HG03060 (cell line): ENCODE measurements around the gene TENT4A.
"Not testable (repeated sequence)": the region's sequence is repeated elsewhere in the genome, so short reads cannot be mapped to it uniquely, and the experiment has no call there.

Source experiments
- ATAC-seq: cut with Tn5 transposase; IDR thresholded peaks from one replicate; pipeline ENCODE4 v1.9.1; 2021; ENCODE audit warnings: low read depth, moderate number of reproducible peaks; ENCODE audit not compliant: unreplicated experiment

TENT4A gene

DNA sequence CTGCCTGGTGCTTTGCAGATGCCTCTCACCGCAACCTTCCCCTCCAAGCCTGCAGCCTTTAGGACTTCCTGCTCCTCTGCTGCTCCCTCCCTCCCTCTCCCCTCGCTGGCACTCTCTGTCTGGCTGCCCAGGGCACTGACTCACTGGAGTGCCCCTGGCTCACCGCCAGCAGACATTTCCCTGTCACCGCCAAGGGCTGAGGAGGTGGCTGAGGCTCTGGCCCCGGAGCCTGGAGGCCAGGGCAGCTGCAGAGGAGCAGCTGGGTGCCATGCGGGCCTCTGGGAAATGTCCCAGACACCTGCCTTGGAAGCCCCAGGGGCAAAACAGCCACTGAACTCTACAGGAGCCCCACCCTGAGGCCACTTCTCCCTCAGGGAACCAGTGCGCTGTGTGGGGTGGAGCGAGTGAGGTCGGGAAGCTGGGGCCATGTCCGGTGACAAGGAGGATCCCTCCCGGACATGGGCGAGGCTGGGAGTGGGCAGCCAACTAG lies 53.4 kb downstream of the TENT4A start:
- ATAC-seq: no peak

DNA sequence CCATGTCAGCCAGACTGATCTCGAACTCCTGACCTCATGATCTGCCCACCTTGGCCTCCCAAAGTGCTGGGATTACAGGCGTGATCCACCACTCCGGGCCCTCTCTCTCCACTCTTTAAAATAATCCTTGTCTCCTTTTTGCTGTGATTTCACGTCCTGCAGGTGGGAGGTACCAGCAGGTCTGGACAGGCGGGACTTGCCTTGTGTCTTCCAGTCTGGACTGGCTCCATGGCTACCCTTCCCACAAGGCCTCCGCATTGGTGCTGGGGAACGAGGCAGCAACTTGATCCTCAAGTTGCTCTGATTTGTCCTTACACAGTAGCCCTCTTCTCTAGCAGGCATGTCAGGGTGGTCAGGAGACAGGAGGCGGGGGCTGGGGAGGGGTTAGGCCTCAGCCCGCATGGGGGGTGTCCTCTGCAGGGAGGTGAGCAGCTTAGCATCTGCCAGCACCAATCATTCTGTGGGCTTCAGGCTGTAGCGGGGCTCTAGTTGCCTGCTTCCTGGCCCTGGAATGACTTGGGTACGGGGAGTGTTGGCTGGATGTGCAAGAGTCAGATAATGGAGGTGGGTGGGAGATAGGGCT lies 54.3 kb downstream of the TENT4A start:
- no peak for ATAC-seq

DNA sequence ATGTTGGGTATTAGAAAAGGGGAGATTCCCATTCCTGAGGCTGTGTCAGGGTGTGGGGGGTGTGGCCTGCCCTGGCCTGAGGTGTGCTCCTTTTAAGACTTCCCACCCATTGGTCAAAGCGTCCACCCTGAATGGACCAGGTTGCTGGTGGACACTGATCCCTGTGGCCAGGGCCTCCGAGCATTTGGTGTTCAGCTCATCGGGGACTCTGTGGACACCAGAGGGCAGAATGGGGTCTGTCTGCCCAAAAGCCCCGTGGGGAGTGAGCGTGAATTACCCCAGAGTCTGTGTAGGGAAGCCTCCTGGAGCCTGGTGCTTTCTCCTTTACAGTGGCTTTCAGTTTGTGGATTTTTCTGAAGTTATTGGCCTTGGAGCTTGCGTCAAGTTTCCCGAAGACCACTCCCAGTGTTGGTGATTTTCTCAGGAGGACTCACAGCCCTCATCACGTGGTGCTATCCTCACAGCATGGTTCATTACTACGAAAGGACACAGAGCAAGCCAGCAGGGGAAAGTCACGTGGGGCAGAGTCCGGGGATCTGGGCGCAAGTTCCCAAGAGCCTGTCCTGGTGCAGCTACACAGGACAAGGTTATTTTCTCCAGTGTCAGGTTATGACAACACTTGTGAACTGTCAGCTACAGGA lies 55.5 kb downstream of the TENT4A start:
- no peak for ATAC-seq

DNA sequence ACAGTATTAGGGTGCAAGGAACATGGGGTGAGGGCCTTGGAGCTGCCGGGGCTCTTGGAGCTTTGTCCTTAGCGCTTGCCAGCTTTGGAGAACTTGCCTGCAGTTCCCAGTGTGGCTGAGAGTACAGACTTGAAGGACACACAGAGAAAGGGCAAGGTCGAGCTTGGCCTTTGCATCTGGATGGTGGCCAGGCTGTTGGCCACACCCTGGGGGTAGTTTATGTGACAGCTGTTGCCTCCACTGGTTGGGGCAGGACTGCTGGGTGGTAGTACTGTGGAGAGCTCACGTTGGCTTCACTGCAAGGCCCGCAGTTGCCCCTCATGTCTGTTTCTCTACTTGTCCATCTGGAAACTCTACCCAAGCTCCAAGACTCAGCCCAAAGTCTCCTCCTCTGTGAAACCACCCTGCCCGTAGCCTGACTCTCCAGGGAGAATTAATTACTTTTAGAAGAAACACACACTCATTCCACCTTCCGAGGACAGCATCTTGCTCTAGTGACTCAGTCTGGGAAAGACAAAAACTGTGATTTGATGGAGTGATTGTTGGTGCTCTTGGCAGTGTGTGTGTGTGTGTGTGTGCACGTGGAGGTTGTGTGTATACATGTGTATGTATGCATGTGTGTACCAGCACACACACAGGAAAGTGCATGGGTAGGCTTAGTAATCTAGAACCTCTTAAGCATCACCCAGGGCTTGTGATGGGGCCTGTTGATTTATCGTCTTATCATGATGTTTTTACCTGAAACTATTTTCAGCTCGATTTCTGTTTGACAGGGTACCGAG lies 57.8 kb downstream of the TENT4A start:
- no peak for ATAC-seq

DNA sequence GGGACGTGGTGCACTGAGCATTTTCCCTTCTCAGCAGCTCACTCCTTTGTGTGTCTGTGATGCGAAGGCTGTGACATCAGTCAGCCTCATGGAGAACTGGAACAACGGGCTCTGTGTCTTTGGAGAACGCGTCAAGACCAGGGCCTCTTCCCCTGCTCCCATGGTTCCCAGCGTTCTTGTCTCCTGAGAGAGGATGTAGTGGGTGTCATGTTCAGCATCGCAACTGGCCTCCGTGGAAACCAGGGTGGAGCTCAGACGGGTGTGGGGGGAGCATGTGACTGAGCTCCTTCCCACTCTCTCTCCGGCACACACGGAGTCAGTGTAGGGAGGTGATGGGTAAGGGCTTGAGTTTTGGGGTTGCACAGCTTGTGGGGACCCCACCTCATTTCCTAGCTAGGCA lies 59.7 kb downstream of the TENT4A start:
- no peak for ATAC-seq

DNA sequence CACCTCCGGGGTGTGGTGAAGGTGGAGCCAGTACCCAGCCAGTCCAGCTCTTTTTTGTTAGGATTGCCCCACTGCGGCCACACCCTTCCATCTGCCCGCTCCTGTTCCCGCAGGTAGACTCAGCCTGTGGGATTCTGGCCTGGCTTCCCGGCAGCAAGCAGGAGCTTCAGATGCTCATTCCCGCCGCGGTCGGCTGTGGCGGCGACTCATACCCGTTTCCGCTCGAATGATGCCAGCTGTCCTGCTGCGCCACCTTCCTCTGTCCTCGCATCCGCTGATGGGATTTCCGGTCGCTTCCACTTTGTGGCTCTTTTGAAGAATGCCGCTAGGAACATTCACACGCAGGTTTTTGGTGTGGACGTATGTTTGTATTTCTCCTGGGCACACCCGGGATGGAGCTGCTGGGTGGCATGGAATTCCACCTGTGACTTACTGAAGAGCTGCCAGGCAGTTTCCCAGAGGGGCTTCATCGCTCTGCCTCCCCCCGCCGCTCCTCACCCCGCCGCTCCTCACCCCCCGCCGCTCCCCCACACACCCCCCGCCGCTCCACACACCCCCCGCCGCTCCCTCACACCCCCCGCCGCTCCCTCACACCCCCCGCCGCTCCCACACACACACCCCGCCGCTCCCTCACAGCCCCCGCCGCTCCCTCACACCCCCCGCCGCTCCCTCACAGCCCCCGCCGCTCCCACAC lies 60.3 kb downstream of the TENT4A start:
- ATAC-seq: no peak

DNA sequence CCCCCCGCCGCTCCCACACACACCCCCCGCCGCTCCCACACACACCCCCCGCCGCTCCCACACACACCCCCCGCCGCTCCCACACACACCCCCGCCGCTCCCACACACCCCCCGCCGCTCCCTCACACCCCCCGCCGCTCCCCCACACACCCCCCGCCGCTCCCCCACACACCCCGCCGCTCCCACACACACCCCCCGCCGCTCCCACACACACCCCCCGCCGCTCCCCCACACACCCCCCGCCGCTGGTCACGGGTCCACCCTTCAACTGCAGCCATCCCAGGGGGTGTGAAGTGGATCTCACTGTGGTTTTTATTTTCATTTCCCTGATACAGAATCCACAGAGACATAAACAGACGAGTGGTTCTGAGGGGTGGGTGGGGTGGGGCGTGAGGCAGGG lies 61.0 kb downstream of the TENT4A start:
- not testable (repeated sequence) for ATAC-seq

DNA sequence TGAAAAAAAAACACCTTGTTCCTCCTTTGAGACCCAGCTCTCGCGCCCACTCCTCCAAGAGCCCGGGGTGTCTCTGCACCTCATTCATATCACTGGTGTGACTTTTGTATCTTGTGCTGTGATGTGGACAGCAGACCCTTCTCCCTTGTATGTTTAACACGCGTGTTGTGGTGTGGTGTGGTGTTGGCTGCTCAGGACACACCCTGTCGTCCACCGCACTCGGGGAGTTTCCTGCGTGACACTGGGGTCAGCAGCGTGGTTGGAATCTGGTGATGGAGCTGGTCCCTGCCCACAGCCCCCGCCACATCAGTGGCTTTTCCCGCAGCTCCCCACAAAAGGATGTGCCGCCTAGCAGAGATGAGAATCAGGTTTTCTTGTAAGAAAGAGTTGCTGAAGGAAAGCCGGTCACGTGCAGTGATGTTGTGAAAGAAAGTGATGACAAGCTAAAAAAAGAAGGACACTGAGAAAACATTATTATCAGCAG lies 61.5 kb downstream of the TENT4A start:
- no peak for ATAC-seq

DNA sequence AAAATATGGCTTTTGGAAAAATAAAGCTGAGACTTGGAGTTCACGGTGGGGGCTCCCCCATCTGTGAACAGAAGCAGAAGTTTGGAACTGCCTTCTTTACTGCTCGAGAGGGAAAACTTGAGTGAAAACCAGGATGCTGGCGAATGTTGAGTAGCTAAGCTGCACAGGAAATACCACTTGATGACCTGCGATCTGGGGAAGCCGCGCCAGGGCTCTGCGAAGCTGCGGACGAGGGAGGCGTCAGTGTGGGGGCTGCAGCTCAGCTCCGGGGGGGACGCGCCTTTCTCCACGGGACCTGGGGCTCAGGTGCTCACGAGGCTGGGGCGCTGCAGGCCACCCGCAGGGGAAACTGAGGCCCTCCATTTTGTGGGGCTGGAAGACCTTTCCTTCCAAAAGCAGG lies 62.3 kb downstream of the TENT4A start:
- ATAC-seq: no peak

DNA sequence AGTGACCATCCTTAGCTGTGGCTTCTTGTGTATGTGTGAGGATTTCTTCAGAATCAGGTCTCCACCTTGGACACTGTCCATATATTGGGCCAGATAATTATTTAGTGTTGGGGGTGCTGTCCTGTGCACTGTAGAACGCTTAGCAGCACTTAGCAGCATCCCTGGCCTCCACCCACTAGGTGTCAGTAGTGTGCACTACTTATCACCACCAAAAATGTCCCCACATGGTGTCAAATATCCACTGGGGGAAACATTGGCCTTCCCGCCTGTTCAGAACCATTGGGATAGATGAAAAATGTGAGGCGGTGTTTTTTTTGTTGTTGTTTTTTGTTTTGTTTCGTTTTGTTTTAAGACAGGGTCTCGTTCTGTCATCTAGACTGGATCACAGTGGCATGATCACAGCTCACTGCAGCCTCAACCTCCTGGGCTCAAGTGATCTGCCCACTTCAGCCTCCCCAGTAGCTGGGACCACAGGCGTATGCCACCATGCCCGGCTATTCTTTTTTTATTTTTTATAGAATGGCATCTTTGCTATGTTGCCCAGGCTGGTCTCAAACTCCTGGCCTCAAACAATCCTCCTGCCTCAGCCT lies 67.7 kb downstream of the TENT4A start:
- peak; percentile 58 for ATAC-seq

DNA sequence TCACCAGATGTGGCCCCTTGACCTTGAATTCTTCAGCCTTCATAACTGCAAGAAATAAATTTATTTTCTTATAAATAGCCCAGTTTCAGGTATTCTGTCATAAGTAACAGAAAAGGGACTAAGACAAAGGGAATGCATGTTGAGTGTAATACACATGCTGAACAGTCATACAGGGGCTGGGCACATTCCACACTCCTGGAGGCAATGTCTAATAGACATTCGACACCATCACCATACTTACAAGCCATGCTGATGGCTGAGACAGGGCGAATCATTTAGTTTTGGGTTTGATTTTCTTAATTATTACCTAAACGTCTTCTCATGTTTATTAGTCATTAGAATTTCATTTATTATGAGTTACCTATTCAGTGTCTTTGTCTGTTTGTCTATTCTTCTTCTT lies 68.5 kb downstream of the TENT4A start:
- no peak for ATAC-seq

DNA sequence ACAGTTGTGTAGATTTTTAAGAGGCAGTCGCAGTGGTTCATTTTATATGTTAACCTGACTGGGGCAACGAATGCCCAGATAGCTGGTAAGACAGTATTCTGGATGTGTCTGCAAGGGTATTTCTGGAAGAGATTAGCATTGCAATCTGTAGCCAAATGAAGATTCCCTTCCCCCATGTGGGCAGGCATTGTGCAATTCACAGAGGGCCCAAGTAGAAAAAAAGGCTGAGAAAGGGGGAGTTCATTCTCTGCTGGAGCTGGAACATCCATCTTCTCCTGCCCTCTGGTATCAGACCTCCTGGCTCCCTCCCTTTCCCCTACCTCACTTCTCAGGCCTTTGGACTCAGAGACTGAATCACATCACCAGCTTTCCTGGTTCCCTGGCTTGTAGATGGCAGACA lies 70.6 kb downstream of the TENT4A start:
- no peak for ATAC-seq

DNA sequence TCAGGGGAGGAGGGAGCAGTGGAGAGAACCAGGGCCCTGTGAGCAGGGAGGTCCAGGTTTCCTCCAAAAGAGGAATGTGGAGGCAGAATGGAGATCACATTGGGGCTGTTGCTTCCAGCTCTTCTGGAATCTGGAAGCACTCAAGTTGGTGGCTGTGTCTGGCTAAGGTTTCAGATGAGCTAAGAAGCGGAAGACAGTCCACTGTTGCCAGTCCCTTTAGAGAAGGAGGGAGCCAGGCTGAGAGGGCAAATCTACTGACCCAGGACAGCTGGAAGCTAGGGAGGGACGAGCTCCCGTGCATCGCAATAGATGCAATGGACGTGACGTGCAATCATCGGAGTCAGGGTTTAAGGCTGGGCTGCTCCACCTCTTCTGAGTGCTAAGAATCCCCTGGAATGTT lies 71.2 kb downstream of the TENT4A start:
- no peak for ATAC-seq

DNA sequence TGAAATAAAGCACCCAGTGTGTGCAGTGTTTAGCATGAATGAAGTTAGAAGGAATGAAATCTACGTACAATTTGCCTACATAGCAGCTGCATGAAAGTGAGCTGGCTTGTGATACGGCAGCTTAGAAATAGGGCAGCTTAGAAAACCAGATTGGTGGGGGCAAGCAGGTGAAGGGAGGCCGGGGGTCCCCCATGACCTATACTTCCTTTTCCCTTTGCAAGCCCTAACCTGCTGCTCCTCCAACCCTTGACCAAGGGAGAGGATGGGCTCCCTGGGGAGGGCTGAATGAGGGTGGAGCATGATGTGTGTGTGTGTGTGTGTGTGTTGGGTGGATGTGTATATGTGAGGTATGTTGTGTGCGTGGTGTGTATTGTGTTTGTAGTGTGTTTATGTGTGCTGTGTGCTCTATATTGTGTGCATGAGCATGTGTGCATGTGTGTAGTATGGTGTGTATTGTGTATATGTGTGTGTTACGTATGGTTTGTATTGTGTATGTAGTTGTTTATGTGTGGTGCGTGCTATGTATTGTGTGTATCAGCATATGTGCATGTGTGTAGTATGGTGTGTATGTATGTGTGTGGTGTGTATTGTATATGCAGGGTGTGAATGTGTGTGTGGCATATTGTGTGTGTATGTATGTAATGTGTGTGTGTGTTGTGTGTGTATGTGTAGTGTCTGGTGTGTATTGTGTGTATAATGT lies 72.1 kb downstream of the TENT4A start:
- ATAC-seq: no peak

DNA sequence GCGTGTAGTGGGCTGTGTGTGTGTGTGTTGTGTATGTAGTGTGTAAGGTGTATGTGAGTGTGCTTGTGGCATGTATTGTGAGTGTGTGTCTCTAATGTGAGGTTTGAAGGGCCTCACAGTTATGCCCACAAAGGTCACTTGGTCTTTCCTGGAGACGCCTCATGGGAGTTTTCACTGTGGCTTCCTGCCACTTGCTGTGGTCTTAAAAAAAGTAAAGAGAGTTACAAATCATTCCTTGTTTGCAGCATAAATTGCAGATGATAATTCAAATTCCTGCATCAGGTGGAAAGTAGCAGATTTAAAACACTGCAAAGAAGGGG lies 72.6 kb downstream of the TENT4A start:
- no peak for ATAC-seq

DNA sequence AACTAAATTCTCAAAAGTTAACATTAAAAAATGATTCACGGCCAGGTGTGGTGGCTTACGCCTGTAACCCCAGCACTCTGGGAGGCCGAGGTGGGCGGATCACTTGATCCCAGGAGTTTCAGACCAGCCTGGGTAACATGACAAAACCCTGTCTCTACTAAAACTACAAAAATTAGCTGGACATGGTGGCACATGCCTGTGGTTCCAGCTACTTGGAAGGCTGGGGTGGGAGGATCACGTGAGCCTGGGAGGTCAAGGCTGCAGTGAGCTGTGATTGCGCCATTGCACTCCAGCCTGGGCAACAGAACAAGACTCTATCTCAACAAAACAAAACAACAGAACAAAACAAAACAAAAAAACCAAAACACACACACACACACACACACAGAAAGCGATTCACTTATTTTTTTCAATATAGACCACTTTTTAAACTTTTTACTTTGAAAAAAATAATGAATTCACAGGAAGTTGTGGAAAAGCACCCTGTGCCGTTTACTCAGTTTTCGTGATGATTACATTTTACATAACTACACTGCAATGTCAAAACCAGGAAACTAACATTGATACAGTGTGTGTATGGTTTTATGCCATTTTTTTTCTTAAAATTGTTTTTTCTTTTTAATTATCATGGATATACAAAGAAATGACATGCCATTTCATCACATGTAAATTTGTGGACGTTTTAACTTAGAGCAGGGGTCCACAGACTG lies 73.7 kb downstream of the TENT4A start:
- no peak for ATAC-seq

DNA sequence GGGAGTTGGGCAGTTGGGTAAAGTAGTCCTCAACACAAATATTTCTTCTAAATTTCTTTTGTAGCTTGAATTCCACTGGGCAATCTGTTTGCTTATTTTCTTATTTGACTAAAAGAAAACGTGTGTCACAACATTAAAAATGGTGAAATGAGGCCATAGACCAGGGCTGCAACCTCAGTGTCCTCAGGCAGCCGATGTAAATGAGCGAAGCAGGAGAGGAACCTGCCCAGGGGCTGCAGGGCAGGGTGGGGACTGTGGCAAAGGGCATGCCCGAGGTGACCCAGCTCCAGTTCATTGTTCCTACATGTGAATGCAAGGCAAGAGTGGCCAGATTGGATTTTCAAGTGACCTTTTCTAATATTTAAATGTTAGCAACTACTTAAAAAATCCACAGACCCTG lies 74.7 kb downstream of the TENT4A start:
- no peak for ATAC-seq

DNA sequence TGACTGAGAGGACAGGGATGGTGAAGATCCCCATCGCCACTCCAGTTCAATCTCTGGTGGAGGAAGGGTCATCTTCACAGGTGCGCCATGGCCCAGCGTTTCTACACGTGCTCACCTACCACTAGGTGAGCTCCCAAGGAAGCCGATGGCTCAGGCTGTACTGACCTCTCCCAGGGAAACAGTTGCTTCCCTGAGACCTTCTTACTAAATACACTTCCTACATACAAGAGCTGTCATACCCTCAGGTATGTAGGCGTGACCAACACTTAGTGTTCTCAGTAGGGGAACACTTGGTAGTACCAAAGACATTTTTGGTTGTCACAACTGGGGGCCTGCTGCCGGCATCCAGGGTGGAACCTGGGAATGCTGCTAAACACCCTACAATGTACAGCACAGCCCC lies 75.2 kb downstream of the TENT4A start:
- no peak for ATAC-seq

DNA sequence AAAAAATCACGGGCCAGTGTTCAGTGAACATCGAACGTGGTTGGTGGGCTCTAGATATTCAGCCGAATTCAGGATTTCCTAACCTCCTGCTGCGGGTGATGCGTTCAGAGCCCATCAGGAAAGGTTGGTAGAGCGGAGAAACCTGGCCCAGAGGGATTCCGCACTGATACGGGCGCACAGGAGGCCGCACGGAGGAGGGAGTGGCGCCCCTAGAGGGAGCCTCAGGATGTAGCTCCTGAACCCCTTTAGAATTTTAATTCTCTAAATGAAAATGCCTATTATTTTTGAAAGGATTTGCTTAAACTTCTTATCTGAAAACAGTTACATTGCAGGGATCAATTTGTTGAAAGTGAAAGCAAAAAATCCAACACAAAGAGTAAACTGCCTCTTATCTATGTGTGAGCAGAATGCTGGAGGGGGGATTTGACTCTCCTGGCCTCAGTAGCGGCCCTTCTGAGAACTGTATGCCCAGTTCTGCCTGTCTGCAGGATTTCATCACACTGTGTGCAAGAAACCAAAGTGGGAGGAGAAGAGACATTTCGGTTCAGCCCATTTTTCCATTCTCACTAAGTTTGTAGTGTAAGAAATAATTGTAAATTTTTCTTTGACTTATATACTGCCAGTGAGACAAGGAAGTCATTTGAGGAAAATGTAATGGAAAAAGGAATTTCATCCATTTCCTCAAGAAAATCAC lies 75.9 kb downstream of the TENT4A start:
- ATAC-seq: no peak
